Smooth muscle cell (in vitro differentiated cells): ENCODE data around the gene APOBEC3G. TPM values are rescaled to one million over a fixed set of nuclear protein-coding genes. Genes with fewer than 3 reads are reported as not detected.
"Not testable (repeated sequence)": the region's sequence is repeated elsewhere in the genome, so short reads cannot be mapped to it uniquely, and the experiment has no call there.

Experiments
- DNase-seq: peaks from one replicate; lab custom pipeline; 2025; ENCODE audit not compliant: unreplicated experiment; lab: John Stamatoyannopoulos, UW
- H2AFZ ChIP-seq: fragments of 200-600 bp; sonication (generic); 2 replicates; pipeline ENCODE4 v1.6.0; 2016; ENCODE audit warnings: antibody characterized with exemption, low read depth, mild to moderate bottlenecking
- H3F3A ChIP-seq: fragments of 200-600 bp; sonication (generic); 2 replicates; pipeline ENCODE4 v1.6.0; 2017; ENCODE audit warnings: antibody characterized with exemption, low read depth
- H3K27ac ChIP-seq: fragments of 200-600 bp; sonication (generic); 2 replicates; pipeline ENCODE4 v1.5.1; 2016; ENCODE audit warnings: low read depth, mild to moderate bottlenecking
- H3K27me3 ChIP-seq: fragments of 200-600 bp; sonication (generic); 2 replicates; pipeline ENCODE4 v1.6.1; 2016; ENCODE audit warnings: low read depth, mild to moderate bottlenecking
- H3K36me3 ChIP-seq: fragments of 200-600 bp; sonication (generic); 2 replicates; pipeline ENCODE4 v1.5.1; 2016; ENCODE audit warnings: low read depth
- H3K4me1 ChIP-seq: fragments of 200-600 bp; sonication (generic); 2 replicates; pipeline ENCODE4 v1.5.1; 2016; ENCODE audit warnings: low read depth
- H3K4me2 ChIP-seq: fragments of 200-600 bp; sonication (generic); 2 replicates; pipeline ENCODE4 v1.6.0; 2016; ENCODE audit warnings: mild to moderate bottlenecking
- H3K4me3 ChIP-seq: fragments of 200-600 bp; sonication (generic); 2 replicates; pipeline ENCODE4 v1.5.1; 2016; ENCODE audit warnings: mild to moderate bottlenecking
- H3K79me2 ChIP-seq: fragments of 200-600 bp; sonication (generic); 2 replicates; pipeline ENCODE4 v1.6.0; 2016; ENCODE audit warnings: low read depth, mild to moderate bottlenecking
- H3K9ac ChIP-seq: fragments of 200-600 bp; sonication (generic); 2 replicates; pipeline ENCODE4 v1.6.0; 2016; ENCODE audit warnings: low read depth
- H3K9me3 ChIP-seq: fragments of 200-600 bp; sonication (generic); replicated peaks from 2 replicates; pipeline ENCODE4 v1.5.1; 2016; ENCODE audit warnings: low read depth
- H4K20me1 ChIP-seq: fragments of 200-600 bp; sonication (generic); 2 replicates; pipeline ENCODE4 v1.6.0; 2016; ENCODE audit warnings: low read depth
- CTCF ChIP-seq: fragments of 200-600 bp; sonication (generic); IDR thresholded peaks from 2 replicates; pipeline ENCODE4 v1.5.1; 2017; ENCODE audit warnings: borderline replicate concordance, mild to moderate bottlenecking, antibody characterized with exemption; ENCODE audit not compliant: insufficient read depth, poor library complexity, severe bottlenecking
- WGBS: methylation state at CpG from one replicate; pipeline ENCODE4 v1.1.7; 2016; ENCODE audit warnings: low lambda C conversion rate; 5-methylcytosine and 5-hydroxymethylcytosine counted together
- polyA plus RNA-seq: library from polyadenylated mRNA; unstranded; fragments of >200 nt; fragmentation: Nextera tagmentation; extraction: Ambion mirVana; gene quantifications from 2 replicates; pipeline ENCODE4 v1.2.1, GENCODE V29; 2016
- total RNA-seq: library from RNA; depleted of rRNA; stranded (reverse); fragments of >200 nt; gene quantifications from 2 replicates; pipeline ENCODE4 v1.2.3, GENCODE V29; 2014

APOBEC3G gene
- total and polyA plus RNA-seq, 2 experiments from 2014 or later, result 2.9 to 10.3 TPM

GRCh38 chr22:39030705-39031104, 46.4 kb upstream of the APOBEC3G start:
- TF ChIP-seq CTCF, result no peak
- 96% methylated on average over 14 of the region's 14 CpGs for WGBS
- no peaks in the 10 kb centered on the region for H3K27me3 ChIP-seq
- no peak overlapping the region for H3K9ac ChIP-seq
- no peaks in the 10 kb centered on the region for H3K9me3 ChIP-seq
- DNase-seq, result no peak
- H3K27ac ChIP-seq, result no peak overlapping the region
- no peaks in the 10 kb centered on the region for H3K79me2 ChIP-seq
- H3K4me2 ChIP-seq, result no peak overlapping the region
- peaks cover 3% of the 10 kb centered on the region for H3F3A ChIP-seq
- H3K4me1 ChIP-seq, result no peaks in the 10 kb centered on the region
- no peaks in the 10 kb centered on the region for H3K36me3 ChIP-seq
- no peak overlapping the region for H2AFZ ChIP-seq
- H4K20me1 ChIP-seq, result no peaks in the 10 kb centered on the region
- H3K4me3 ChIP-seq, result no peak overlapping the region

DNA sequence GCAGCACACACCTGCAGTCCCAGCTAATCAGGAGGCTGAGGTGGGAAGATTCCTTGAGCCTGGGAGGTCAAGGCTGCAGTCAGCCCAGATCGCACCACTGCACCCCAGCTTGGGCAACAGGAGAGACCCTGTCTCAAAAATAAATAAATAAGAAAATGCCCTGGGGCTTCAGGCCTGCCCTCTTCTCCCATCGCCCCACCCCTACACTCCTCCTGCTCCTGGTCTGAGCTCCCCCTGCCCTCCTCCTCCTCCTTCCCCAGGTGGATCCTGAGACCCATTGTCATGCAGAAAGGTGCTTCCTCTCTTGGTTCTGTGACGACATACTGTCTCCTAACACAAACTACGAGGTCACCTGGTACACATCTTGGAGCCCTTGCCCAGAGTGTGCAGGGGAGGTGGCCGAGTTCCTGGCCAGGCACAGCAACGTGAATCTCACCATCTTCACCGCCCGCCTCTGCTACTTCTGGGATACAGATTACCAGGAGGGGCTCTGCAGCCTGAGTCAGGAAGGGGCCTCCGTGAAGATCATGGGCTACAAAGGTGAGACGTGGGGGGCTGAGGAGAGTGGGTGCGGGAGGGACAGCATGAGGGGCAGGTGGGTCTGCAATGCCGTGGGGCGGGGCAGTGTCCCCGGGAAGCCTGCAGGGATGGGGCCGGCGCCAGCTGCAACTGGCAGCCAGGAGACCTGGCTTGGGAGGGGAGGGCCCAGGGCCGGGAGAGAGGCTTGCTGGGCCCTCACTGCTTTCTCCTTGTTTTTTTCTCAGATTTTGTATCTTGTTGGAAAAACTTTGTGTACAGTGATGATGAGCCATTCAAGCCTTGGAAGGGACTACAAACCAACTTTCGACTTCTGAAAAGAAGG, 45.4 kb upstream of the APOBEC3G start:
- not testable (repeated sequence) for H3K9ac ChIP-seq, H2AFZ ChIP-seq, DNase-seq, H3K36me3 ChIP-seq, H3K27me3 ChIP-seq, H3K79me2 ChIP-seq, H3K4me2 ChIP-seq, H3K27ac ChIP-seq, H3F3A ChIP-seq, H3K9me3 ChIP-seq, H3K4me3 ChIP-seq, H3K4me1 ChIP-seq, H4K20me1 ChIP-seq
- WGBS, result 74% methylated on average over 10 of the region's 18 CpGs

GRCh38 chr22:39037071-39037470, 40.0 kb upstream of the APOBEC3G start:
- 12% methylated on average over 2 of the region's 2 CpGs for WGBS
- not testable (repeated sequence) for H2AFZ ChIP-seq, H3K9ac ChIP-seq

DNA sequence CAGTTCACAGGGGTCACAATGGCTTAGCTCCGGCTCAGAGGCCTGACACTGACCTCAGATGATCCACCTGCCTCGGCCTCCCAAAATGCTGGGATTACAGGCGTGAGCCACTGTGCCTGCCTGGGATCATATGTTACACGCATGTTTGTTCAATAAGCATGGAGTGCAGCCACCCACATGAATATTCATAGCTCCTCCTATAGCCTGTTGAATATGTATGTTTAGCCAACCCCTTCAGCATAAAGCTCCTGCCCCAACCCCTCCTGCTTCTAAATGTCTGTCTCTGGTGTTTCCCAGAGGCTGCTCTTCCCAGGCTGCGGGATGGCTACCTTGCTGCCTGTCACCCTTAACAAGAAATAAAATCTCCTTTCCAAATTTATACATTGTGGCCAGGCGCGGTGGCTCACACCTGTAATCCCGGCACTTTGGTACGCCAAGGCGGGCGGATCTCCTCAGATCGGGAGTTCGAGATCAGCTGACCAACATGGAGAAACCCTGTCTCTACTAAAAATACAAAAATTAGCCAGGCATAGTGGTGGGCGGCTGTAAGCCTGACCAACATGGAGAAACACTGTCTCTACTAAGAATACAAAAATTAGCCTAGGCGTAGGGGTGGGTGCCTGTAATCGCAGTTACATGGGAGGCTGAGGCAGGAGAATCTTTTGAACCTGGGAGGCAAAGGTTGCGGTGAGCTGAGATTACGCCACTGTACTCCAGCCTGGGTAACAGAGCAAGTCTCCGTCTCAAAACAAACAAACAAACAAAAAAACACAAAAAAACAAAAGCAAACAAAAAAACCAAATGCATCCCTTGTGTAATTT, 37.6 kb upstream of the APOBEC3G start:
- Histone ChIP-seq H3K9me3 (no peaks in the 10 kb centered on the region), H2AFZ (no peak overlapping the region), H3K4me3 (no peak overlapping the region), H3K79me2 (peaks cover 8% of the 10 kb centered on the region), H3K27me3 (no peaks in the 10 kb centered on the region), H3K4me1 (peaks cover 6% of the 10 kb centered on the region), H3K9ac (no peak overlapping the region), H3K27ac (no peak overlapping the region), H3K4me2 (peak overlapping the region; percentile 91), H3K36me3 (no peaks in the 10 kb centered on the region), H3F3A (no peaks in the 10 kb centered on the region), H4K20me1 (no peaks in the 10 kb centered on the region)
- WGBS, result 88% methylated on average over 19 of the region's 19 CpGs
- DNase-seq, result no peak
- no peak for TF ChIP-seq CTCF

More at GRCh38 chr22:39037071-39037470, 40.0 kb upstream of the APOBEC3G start:
- not testable (repeated sequence) for H3K9me3 ChIP-seq, H3K79me2 ChIP-seq, DNase-seq, H3K4me3 ChIP-seq, H3K27me3 ChIP-seq, H3K36me3 ChIP-seq, H3K4me2 ChIP-seq, H3K27ac ChIP-seq, H3F3A ChIP-seq, H3K4me1 ChIP-seq, H4K20me1 ChIP-seq

DNA sequence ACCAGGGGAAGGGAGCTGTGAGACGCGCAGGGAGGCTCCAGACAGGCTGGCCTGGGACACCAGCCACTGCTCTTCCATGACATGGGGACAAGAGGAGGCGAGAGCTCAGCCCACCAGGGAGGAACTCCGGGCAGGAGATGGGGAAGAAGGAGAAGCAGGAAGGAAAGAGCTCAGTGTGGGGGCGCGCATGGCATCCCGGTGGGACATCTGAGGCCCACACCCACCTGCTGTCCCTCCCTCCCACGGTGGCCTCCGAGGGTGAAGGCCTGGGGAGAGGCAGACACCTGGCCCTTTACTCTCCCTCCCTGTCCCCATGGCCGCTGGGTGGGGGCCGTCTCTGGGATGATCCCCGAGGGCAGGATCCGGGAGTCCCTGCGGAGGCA, 36.9 kb upstream of the APOBEC3G start:
- H3K36me3 ChIP-seq, H3K9me3 ChIP-seq, H3K4me1 ChIP-seq, DNase-seq, H2AFZ ChIP-seq, H3F3A ChIP-seq, H4K20me1 ChIP-seq, H3K79me2 ChIP-seq, H3K27ac ChIP-seq, H3K27me3 ChIP-seq, H3K9ac ChIP-seq: not testable (repeated sequence)
- H3K4me2 ChIP-seq, result peak overlapping the region; percentile 91
- H3K4me3 ChIP-seq, result peak overlapping the region; percentile 60
- 38% methylated on average over 5 of the region's 14 CpGs for WGBS

DNA sequence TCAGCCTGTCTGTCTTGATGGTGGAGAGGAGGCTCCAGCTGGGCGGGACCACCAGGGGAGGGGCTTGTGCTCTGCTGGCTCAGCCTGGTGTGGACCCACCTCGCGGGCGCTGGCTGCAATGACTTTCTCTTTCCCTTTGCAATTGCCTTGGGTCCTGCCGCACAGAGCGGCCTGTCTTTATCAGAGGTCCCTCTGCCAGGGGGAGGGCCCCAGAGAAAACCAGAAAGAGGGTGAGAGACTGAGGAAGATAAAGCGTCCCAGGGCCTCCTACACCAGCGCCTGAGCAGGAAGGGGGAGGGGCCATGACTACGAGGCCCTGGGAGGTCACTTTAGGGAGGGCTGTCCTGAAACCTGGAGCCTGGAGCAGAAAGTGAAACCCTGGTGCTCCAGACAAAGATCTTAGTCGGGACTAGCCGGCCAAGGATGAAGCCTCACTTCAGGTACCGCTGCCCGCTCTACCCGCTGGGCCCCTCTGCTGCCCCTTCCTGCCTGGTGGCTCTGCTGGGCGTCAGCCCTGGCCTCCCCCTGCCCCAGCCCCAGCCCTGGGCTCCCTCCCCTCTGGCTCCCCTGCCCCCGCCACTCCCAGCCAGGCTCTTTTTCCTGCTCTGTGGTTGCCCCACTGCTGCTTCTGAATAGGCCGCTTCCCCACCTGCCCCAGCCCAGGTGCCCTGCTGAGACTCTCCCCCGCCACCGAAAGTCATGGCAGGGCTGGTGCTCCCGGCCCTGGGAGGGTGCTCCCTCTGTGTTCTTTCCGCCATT, 36.4 kb upstream of the APOBEC3G start, which contains the start of gene APOBEC3F:
APOBEC3F (plus strand) TSS at position 327 of the 759 bp plus-strand sequence; CDS start at position 424, 97 bp downstream.
- DNase-seq, H3K27me3 ChIP-seq, H3F3A ChIP-seq, H3K9me3 ChIP-seq, H3K4me1 ChIP-seq, H4K20me1 ChIP-seq, H3K36me3 ChIP-seq, H3K79me2 ChIP-seq: not testable (repeated sequence)
- H3K27ac ChIP-seq, result peak within 1 kb of the TSS; percentile 65
- H2AFZ ChIP-seq, result peak within 1 kb of the TSS; percentile 84
- peak within 1 kb of the TSS; percentile 60 for H3K4me3 ChIP-seq
- WGBS, result 3% methylated on average over 18 of the region's 21 CpGs
- H3K4me2 ChIP-seq, result peak within 1 kb of the TSS; percentile 91
- peak within 1 kb of the TSS; percentile 50 for H3K9ac ChIP-seq
